Measurements from ENCODE around the gene TGFBR2. TPM values are rescaled to one million over a fixed set of nuclear protein-coding genes. Genes with fewer than 3 reads are reported as not detected.

The TGFBR2 gene
- polyA plus RNA-seq, 1 of the 3 experiments (the other 2 are of a cell fraction): 48.3 TPM

DNA sequence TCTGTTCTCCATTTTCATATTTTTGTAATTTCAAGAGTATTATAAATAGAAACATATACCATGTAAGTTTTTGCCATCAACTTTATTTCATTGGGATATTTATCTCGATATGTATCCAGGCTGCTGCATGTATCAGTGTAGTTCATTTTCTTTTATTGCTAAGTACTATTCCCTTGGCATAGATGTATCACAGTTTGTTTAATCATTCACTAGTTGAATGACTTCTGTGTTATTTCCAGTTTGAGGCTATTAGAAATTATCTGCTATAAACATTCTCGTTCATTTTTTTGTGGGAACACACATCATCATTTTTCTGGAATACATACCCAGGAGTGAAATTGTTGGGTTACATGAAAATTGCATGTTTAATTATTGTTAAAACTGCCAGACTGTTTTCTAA, 18.5 kb upstream of the TGFBR2 start:
- POLR2A ChIA-PET: no interaction called here
- H3K27me3 ChIP-seq (ENCODE audit: insufficient read depth): no peaks in the 10 kb centered on the region
- peaks cover 0 to 2% of the 10 kb centered on the region in 2 experiments; a peak in 2 of 4 replicates for H3K4me1 ChIP-seq (ENCODE audit: control insufficient read depth in 1 of 2, insufficient read depth in 2 of 2, low read depth in 1 of 2, low read length in 1 of 2)
- H3K9me3 ChIP-seq: no peaks in the 10 kb centered on the region
- CTCF ChIA-PET: no interaction called here
- WGBS (ENCODE audit: low lambda C conversion rate): 89% methylated on average over 2 of the region's 2 CpGs
- H2AFZ ChIP-seq (ENCODE audit: low read depth): no peak overlapping the region
- no peaks in the 10 kb centered on the region for H3K36me3 ChIP-seq (replicated peaks in 1 of 2; ENCODE audit: control insufficient read depth in 1 of 2, insufficient read depth in 2 of 2, low read length in 1 of 2)
- no peaks in the 10 kb centered on the region for H3F3A ChIP-seq (replicated peaks; ENCODE audit: insufficient read depth)
- H3K4me2 ChIP-seq: no peak overlapping the region
- H3K9me2 ChIP-seq: no peaks in the 10 kb centered on the region
- H3K79me2 ChIP-seq (ENCODE audit: insufficient read depth): no peaks in the 10 kb centered on the region
- DNase-seq: no peak
- TF ChIP-seq REST (IDR thresholded peaks at IDR 0.05; ENCODE audit: low read depth, low read length) (no peak), TEAD4 (IDR thresholded peaks at IDR 0.05; ENCODE audit: borderline replicate concordance, insufficient read depth) (no peak)
- no peak overlapping the region for H3K4me3 ChIP-seq (ENCODE audit: low read depth in 2 of 2, low read length in 1 of 2)
- H3K9ac ChIP-seq: no peak overlapping the region
- H4K20me1 ChIP-seq (ENCODE audit: insufficient read depth): no peaks in the 10 kb centered on the region
- no peak overlapping the region for H3K27ac ChIP-seq (ENCODE audit: low read depth in 2 of 2, low read length in 1 of 2)

GRCh38 chr3:30596152-30596551, 10.2 kb upstream of the TGFBR2 start:
- CTCF ChIA-PET: interaction anchor here (0.6 to 1.5 kb wide), 4 partner anchors 11 to 553 kb away, joined by 3 to 4 read pairs (median 3); partner anchors contain the start of gene TGFBR2
- DNase-seq: no peak
- POLR2A ChIA-PET: no interaction called here
- Histone ChIP-seq H3K4me3 (ENCODE audit: low read depth in 2 of 2, low read length in 1 of 2) (no peak overlapping the region), H2AFZ (ENCODE audit: low read depth) (no peak overlapping the region), H3K4me2 (no peak overlapping the region), H3K4me1 (ENCODE audit: control insufficient read depth in 1 of 2, insufficient read depth in 2 of 2, low read depth in 1 of 2, low read length in 1 of 2) (peaks cover 0 to 8% of the 10 kb centered on the region in 2 experiments; a peak in 2 of 4 replicates), H3K9me2 (no peaks in the 10 kb centered on the region), H3K79me2 (ENCODE audit: insufficient read depth) (no peaks in the 10 kb centered on the region), H3K27me3 (ENCODE audit: insufficient read depth) (no peaks in the 10 kb centered on the region), H3K36me3 (replicated peaks in 1 of 2; ENCODE audit: control insufficient read depth in 1 of 2, insufficient read depth in 2 of 2, low read length in 1 of 2) (no peaks in the 10 kb centered on the region), H3K27ac (ENCODE audit: low read depth in 2 of 2, low read length in 1 of 2) (no peak overlapping the region), H3K9me3 (no peaks in the 10 kb centered on the region), H3F3A (replicated peaks; ENCODE audit: insufficient read depth) (no peaks in the 10 kb centered on the region), H4K20me1 (ENCODE audit: insufficient read depth) (no peaks in the 10 kb centered on the region), H3K9ac (no peak overlapping the region)
- TF ChIP-seq CHD2 (IDR thresholded peaks at IDR 0.05; ENCODE audit: low read length, partially characterized antibody) (no peak), TCF12 (IDR thresholded peaks at IDR 0.05) (no peak), MEF2A (IDR thresholded peaks at IDR 0.05; ENCODE audit: borderline replicate concordance, low read depth) (no peak), SMC3 (IDR thresholded peaks at IDR 0.05; ENCODE audit: low read depth, low read length) (no peak)
- TF ChIP-seq, protein P1, sequence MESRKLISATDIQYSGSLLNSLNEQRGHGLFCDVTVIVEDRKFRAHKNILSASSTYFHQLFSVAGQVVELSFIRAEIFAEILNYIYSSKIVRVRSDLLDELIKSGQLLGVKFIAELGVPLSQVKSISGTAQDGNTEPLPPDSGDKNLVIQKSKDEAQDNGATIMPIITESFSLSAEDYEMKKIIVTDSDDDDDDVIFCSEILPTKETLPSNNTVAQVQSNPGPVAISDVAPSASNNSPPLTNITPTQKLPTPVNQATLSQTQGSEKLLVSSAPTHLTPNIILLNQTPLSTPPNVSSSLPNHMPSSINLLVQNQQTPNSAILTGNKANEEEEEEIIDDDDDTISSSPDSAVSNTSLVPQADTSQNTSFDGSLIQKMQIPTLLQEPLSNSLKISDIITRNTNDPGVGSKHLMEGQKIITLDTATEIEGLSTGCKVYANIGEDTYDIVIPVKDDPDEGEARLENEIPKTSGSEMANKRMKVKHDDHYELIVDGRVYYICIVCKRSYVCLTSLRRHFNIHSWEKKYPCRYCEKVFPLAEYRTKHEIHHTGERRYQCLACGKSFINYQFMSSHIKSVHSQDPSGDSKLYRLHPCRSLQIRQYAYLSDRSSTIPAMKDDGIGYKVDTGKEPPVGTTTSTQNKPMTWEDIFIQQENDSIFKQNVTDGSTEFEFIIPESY (IDR thresholded peaks at IDR 0.05; ENCODE audit: borderline replicate concordance, low read depth): no peak
- TF ChIP-seq, protein P2, sequence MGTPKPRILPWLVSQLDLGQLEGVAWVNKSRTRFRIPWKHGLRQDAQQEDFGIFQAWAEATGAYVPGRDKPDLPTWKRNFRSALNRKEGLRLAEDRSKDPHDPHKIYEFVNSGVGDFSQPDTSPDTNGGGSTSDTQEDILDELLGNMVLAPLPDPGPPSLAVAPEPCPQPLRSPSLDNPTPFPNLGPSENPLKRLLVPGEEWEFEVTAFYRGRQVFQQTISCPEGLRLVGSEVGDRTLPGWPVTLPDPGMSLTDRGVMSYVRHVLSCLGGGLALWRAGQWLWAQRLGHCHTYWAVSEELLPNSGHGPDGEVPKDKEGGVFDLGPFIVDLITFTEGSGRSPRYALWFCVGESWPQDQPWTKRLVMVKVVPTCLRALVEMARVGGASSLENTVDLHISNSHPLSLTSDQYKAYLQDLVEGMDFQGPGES (IDR thresholded peaks at IDR 0.05; ENCODE audit: low read depth, low read length): no peak
- 57% methylated on average over 2 of the region's 4 CpGs for WGBS (ENCODE audit: low lambda C conversion rate)
